Measurements from ENCODE around the gene DIDO1.

The DIDO1 gene

DNA sequence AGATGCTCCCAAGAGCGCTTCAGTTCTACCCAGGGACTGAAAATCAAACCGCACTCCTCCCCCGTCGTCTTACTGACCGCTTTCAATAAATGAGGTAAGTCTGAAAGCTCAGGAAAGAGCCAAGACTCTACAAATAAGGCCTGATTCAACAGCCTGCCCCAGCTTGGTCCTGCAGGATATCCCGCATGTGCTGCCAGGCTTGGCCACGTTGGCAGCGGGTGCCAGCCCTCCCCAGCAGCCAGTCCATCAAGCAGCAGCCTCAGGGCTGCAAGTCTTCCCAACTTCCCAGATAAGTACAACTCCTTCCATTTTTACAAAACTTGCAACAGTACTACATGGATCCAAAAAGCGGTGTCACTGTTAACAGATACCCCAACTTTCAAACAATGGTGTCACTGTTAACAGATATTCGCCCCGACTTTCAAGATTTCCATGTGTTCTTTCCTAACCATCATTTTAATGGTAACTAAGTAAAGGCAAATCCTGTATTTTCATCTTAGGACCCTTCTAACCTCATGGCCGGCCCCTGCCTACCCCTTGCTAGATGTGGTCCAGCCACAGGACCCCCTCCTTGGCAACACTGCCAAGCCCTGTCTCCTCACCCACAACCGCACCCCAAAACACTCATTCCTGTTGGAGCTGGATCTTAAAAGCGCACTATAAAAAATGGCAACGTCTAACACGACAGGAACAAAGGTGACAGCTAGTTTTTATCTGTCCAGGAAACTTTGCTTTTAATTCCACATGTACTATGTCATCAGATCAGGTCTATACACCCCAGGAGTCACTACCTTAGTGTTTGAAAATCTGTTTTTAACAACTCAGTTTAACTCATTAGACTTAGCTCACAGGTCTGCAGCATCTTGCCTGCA lies 28.0 kb downstream of the DIDO1 start:
- FAIRE-seq, result no peak
- DNase-seq (ENCODE audit: extremely low spot score, insufficient read length, low read depth), result no peak

DNA sequence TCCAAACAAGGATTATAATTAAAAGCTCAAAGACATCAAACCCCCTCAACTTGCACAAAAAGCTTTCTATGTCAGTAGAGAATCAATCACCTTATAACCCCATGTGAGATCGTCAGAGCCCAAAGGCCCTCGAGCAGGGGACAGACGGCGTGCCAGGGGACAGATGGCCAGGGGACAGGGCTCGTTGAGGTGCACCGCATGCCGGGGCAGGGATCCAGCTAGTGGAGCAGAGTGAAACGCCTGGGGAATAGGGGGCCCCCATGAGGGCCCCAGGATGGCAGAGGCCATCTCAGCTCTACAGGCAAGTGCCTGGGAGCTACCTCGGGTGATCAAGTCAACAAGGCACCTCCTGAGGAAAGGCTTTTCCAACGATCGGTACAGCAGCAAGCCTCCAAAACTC lies 28.6 kb downstream of the DIDO1 start:
- no peak for DNase-seq (ENCODE audit: extremely low spot score, insufficient read length, low read depth)

DNA sequence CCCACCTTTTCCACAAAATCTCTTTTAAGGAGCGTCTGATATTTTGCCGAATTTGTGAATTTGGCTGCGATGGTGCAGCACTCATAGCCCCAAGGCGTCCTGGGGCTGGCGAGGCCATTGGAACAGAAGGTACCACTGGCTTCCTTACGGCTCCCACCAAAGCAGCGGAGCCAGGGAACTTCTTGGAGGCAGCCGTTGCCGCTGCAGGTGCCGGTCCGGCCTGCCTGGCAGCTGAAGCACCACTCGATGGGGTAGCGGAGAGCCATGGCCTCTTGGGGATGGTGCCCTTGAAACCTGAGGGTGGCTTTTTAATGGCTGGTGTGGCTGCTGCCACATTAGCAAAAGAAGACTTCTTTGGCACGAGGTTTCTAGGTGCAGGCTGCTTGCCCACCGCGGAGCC lies 29.8 kb downstream of the DIDO1 start:
- no peak for DNase-seq (ENCODE audit: extremely low spot score, insufficient read length, low read depth)
- FAIRE-seq, result no peak

More for the DNA sequence above, 28.6 kb downstream of the DIDO1 start:
- no peak for FAIRE-seq

DNA sequence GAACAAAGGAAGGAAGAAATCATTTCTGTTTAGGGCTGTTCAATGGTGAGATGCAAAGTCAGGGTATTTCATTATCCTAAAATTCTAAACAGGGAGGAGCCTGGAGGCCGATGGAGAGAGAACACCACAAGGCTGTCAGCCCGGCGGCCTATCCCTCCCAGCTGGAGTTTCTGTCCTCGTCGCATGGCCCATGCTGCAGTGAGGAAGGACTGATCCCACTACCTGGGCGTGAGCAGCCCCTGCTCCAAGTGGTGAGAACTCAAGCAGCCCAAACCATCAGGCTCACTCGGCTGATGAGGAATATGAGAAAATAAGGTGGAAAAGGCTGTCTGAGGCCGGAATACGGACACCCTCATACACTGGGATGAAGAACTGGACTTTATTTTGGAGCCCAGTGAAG lies 30.8 kb downstream of the DIDO1 start:
- FAIRE-seq, result no peak

DNA sequence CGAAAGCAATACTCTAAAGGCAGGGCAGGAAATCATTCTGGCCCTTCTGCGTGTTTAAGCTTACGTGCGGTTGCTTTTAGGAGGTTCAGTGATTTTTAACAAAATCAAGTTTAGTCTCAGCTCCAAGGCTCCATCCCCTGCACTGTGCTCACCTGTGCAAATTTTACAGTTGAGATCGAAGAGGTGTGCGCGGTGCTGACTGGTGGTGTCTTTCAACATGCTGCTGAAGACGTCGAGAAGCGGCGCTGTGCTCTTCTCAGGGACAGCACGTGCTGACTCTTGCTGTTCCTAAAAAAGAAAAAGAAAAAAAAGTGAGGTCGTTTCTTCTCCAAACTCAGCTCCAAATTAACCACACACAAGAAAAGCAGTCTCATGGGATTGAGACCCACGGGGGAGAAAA lies 32.0 kb downstream of the DIDO1 start:
- no peak for FAIRE-seq
- DNase-seq (ENCODE audit: extremely low spot score, insufficient read length, low read depth), result no peak

More for the DNA sequence above, 30.8 kb downstream of the DIDO1 start:
- DNase-seq (ENCODE audit: extremely low spot score, insufficient read length, low read depth), result no peak

DNA sequence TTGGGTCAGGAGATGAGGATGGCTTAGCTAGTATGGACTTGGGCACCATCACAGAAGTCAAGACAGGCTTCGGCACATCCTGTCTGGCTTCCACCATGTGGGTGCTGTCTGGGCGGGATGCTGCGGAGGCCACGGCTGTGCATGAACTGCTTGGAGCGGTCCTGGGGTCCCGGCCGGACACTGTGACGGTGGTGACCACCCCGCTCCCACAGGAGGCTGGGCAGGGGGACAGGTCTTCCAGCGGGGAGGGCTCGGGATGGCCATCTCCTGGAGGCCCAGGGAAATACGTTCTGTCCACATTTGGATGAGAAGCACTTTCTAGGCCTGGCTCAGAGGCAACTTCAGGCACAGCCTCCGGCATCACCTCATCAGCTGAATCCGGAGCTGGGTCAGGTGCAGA lies 32.6 kb downstream of the DIDO1 start:
- DNase-seq (ENCODE audit: extremely low spot score, insufficient read length, low read depth) (no peak), FAIRE-seq (no peak)

DNA sequence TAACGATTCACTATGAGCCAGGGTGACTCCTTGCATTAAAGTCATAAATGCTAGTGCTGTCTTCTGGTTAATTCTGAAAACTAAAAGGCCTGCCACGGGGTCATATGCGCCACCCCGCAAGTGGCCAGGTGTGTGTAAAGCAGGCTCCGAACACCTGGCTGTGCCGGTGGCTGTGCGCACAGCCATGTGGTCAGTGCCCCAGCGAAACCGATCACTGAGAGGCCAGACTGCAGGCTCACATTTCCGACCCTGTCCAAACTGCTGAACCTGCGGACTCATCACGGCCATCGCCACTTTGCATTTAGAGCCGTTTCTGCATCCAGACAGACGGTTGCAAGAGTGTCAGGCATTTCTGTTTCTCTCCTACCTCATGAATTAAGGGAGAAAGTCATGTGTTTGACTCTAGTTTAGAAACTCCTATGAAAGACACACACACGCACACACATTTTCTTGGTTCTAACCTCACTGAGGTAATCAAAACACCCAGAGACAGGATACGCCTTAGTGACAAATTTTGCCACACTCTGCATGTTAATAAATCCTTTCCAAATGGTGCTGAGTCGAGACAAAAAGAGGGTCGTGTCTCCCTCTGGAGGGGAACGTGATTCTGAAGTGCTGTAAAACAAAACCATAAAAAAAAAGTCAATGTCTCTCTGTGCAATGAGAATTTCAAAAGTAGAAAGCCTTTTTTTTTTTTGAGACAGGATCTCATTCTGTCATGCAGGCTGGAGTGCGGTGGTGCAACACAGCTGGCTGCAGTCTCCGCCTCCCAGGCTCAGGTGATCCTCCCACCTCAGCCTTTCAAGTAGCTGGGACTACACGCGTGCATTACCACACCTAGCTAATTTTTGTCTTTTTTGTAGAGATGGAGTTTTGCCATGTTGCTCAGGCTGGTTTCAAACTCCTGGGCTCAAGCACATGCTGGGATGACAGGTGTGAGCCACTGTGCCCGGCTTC lies 33.7 kb downstream of the DIDO1 start:
- no peak for DNase-seq (ENCODE audit: extremely low spot score, insufficient read length, low read depth)
- FAIRE-seq, result no peak

DNA sequence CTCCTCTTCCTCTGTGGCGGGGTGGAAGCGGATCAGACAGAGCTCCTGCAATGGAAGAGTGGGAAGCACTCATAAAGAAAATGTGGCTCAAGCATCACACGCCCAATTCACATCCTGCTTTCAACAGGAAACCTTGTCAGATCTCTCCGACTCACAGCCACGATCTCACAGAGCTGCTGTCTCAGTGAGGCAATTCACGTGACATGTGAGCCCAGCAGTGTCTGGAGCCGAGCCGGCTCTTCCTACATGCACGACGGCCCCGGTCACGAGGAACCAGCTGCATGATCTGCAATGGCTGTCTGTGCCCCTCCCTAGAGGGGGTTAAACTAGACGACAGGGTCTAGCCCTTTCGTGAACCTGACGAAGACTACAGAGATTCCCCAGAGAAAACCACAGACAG lies 35.2 kb downstream of the DIDO1 start:
- DNase-seq (ENCODE audit: extremely low spot score, insufficient read length, low read depth) (no peak), FAIRE-seq (no peak)

DNA sequence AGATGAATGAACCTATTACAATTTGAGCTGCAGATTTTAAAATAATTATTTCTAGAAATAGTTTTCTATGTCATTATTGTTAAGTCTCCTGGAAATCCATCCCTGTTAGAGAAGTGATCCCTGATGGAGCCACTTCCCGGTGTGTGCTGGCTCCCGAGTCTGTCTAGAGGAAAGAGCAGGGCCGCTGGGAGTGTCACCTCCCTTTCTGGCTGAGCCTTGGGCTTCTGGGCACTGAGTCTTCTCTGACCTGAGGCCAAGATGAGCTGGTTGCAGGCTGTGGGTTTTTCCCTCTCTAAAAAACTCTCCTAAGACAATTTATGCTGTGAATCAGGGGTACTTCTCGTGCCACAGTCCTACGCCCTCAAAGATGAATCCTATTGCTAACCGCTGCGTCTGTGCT lies 35.9 kb downstream of the DIDO1 start:
- FAIRE-seq, result no peak
- no peak for DNase-seq (ENCODE audit: extremely low spot score, insufficient read length, low read depth)

DNA sequence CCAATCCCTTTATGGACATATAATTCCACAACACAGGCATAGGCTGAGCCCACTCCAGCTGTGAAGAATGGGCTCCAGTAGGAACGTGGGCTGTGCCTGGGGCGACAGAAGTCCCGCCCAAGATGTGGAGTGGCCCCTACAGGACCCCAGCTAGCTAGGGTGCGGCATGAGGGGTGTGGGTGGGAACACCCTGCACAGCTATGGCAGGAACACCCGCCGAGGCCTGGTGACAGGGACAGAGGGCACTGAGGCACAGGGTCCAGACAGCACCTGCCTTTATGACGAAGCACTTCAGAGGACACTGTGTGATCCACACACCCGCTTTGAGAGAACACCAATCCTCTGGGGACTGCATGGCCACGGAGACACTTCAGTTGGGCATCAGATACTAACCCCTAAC lies 36.4 kb downstream of the DIDO1 start:
- FAIRE-seq (no peak), DNase-seq (ENCODE audit: extremely low spot score, insufficient read length, low read depth) (no peak)

DNA sequence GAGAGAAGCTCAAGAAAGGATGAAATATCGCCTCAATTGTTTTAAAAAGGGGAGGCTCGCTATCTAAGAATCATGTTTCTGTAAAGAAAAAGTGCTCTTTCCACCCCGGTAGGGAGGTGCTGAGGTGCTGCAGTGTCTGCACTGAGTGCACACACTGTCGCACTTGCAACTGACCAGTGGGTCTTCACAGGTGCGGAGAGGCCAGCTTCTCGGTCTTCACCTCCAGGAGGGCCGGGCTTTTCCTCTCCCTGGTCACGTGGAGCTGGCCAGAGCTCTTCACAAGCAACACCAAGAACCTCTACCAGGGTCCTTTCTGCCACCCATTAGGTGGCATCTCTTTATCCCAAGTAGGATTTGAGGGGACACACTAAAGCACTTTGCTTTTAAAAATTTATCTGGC lies 36.9 kb downstream of the DIDO1 start:
- DNase-seq (ENCODE audit: extremely low spot score, insufficient read length, low read depth) (no peak), FAIRE-seq (no peak)

DNA sequence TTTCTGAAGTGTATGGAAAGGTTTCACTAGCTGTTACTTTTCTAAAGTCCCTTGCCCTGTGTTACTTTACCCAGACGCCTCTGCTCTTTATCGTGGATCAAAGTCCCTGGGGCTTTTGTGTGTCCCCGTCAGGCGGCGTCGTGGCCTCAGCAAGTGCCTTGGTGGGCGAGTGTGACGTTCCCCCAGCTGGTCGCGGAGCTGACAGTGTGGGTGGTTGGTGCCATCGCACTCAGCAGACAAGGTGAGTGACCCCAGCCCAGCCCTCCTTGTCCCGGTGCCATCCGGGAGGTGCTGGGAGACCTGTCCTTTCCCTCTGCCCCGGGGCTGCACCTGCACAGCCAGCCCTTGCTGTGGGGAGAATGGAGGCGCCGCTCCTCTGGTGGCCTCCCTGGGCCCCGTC lies 37.4 kb downstream of the DIDO1 start:
- FAIRE-seq (no peak), DNase-seq (ENCODE audit: extremely low spot score, insufficient read length, low read depth) (no peak)

DNA sequence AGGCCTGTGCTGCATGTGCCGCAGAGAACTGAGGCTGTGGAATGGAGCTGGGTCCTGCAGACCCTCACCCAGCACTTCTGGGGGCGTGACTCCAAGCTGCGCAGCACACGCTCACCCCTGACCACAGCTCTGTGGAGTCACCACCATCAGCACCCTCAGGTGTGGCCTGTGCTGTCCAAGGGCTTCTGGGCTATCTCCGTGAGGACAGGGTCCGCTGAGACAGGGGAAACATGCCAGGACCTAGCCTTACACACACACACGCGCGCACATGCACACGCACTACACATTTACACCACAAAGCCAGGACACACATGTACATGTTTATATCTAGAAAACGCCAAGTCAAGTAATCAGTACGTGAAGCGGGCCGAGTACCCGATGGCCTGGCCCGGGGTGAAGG lies 37.9 kb downstream of the DIDO1 start:
- DNase-seq (ENCODE audit: extremely low spot score, insufficient read length, low read depth) (no peak), FAIRE-seq (no peak)

DNA sequence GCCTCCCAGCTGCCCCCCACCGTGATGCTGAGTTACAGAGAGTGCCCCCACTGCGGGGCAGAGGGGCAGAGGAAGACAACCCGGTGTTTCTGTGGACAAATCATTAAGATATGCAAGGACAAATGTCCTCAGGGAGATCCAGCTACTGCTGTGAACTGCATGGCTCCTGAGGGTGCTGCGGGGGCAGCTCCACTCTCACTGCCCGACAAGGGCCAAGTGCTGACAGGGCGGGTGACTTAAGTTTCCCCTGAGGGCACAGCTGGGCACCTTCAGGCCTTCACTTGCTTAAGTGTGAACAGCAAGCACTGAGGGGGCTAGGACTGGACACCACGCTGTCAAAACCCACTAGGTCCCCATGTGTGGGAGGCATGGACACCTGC lies 38.5 kb downstream of the DIDO1 start:
- FAIRE-seq, result no peak

DNA sequence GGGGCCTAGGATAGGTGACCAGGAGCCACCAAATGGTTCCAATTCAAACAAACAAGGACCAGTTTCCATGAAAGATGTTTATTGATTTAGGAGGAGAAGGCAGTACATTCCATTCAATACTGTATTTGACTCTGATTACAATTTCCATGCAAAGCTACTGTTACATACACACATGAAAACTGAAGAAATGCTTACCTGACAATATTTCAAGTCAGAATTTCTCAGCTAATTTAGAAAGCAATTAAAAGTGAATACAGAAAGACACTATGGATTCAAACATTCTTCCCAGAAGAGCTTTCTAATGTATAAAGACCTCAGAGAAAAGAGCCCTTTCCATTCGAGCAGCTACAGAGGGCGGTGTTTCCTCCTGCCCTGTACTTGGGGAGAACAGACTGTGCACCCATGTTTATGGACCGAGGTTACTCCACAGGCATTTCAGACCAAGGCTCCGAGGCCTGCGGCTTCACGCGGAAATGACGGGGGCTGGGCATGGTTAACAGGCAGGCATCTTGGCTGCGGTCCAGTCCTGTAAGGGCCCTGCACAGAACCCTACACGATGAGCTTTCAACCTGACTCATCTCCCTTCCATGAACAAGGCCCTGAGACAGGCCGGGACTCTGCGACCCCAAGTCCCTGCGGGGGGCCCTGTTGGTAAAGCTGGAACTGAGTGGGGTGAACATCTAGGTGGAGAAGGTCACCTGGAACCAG lies 39.0 kb downstream of the DIDO1 start:
- no peak for FAIRE-seq

More for the DNA sequence above, 38.5 kb downstream of the DIDO1 start:
- DNase-seq (ENCODE audit: extremely low spot score, insufficient read length, low read depth), result no peak

DNA sequence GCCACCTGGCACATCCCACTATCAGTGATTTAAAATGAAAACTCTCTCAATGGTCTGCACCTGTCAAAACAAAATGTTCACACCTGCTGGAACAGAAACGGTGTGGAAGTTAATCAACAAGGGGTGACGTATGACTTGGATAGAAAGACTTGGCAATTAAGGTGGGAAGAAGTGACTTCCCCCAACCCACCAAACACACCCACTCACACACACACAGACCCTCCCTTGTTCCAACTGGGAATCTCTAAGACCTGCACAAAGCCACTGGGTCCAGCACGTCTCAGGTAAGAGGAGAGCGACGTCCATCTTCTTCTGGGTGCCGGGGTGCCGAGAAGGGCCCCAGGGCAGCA lies 39.6 kb downstream of the DIDO1 start:
- DNase-seq (ENCODE audit: extremely low spot score, insufficient read length, low read depth) (no peak), FAIRE-seq (no peak)

More for the DNA sequence above, 39.0 kb downstream of the DIDO1 start:
- no peak for DNase-seq (ENCODE audit: extremely low spot score, insufficient read length, low read depth)

DNA sequence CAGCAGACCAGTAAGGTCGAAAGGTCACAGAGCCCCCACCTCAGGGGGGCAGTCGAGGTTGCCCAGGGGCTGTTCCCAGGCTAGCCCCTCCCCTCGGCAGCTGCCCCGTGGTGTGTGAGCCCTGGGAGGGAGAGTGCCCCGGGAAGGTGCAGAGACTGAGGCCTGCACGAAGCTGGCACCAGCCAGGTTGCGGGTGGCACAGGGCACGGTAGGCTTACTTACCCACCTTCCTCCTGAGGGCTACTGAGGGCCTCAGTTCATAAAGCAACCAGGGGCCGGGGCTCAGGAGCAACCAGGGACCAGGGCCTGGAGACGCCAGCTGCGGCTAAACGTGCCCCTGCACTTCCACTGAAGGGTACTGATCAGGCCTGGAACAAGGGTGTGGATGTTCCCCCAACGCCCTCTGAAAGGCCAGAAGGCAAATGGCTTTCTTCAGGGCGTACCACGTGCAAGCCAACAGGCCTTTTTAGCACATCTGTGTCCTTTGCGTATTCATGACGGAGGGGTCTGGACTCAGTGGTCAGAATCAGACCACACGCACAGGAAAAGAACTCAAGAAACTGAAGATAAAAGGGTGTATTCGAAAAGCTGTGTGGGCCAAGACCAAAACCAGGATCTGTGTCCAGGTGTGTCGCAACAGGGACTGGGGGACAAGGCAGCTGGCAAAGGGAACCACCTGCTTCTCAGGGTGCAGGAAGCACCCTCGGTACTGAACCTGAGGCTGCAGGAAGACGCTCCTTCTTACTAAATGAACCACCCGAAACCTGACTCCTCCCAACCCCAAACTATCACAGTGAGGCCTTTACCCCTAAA lies 40.2 kb downstream of the DIDO1 start:
- no peak for DNase-seq (ENCODE audit: extremely low spot score, insufficient read length, low read depth)
- FAIRE-seq, result no peak

DNA sequence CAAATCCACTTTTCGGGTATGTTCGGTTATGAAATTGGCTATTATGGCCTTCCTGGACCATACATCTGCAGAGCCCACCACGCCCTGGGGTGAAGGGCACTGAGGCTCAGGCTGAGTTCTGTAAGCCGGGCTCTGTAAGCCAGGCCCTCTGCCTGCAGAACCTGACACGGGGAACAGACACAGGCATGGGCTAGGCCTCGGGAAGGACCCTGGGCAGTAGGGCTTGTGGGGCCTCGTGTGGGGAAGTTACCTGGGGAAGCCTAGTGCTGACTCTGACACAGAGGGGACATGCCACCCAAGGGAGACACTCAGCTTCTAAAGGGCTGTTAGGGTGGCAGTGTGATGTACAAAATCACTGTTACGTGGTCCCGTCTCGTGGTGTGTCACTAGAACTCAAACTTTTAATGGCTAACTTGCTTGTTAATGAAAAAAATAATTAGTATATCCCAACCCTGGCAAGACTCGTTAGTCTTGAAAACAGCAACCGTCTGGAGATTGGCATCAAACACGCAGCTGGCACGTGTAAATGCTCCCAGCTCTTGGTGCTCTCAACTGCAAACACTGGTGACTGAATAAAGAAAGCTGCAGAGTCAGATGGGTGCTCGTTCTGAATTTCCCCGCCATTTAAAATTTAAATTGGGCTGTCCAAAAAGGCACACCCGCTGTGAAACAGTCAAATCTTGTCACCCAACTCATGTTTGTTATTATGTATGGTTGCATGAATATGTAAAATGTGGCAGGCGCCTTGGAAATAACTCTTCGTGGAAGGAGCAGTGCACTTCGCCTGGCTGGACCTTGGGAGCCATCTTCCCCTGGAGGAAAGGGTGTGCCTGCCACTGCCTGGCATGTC lies 41.0 kb downstream of the DIDO1 start:
- DNase-seq (ENCODE audit: extremely low spot score, insufficient read length, low read depth), result no peak
- no peak for FAIRE-seq

DNA sequence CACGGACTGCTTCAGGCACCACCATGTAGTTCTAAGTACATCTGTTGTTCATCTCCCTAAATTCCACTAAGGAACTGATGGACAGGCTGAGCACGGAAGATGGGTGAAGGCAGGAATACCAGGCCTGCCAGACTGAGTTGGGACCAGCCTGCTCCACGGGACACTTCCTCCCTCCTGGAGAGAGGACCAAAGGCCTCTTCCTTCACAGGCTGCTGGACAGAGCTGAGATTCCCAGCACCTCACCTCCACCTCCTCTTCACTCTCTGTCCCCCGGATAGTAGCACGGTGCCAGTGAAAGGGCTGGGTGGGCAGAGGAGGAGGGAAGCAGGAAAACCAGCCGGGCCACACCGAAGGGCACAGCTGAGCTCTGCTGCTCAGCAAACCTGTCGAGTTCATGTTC lies 41.7 kb downstream of the DIDO1 start:
- FAIRE-seq (no peak), DNase-seq (ENCODE audit: extremely low spot score, insufficient read length, low read depth) (no peak)
